ENCODE results near the gene PRICKLE2.

DNA sequence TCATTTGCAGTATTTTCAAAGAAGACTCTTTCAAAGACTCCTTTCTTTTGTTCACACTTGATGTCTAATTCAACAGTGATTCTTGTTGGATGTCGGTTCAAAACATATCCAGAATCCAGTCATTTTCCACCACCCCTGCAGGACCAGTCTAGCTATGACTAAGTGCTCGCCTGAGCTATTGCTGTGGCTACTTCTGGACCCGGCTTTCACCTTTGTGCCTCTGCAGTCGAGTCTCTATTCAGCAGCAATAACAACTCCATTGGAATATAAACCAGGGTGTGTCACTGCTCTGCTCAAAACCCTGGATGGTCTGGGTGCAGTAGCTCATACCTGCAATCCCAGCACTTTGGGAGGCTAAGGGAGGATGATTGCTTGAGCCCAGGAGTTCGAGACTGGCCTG, 55.0 kb downstream of the PRICKLE2 start:
- TF ChIP-seq, protein P1, sequence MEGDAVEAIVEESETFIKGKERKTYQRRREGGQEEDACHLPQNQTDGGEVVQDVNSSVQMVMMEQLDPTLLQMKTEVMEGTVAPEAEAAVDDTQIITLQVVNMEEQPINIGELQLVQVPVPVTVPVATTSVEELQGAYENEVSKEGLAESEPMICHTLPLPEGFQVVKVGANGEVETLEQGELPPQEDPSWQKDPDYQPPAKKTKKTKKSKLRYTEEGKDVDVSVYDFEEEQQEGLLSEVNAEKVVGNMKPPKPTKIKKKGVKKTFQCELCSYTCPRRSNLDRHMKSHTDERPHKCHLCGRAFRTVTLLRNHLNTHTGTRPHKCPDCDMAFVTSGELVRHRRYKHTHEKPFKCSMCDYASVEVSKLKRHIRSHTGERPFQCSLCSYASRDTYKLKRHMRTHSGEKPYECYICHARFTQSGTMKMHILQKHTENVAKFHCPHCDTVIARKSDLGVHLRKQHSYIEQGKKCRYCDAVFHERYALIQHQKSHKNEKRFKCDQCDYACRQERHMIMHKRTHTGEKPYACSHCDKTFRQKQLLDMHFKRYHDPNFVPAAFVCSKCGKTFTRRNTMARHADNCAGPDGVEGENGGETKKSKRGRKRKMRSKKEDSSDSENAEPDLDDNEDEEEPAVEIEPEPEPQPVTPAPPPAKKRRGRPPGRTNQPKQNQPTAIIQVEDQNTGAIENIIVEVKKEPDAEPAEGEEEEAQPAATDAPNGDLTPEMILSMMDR (IDR thresholded peaks at IDR 0.05; ENCODE audit: poor library complexity) = no peak
- TF ChIP-seq EZH2 (IDR thresholded peaks at IDR 0.05; ENCODE audit: borderline replicate concordance) = no peak

Data from hepatocyte (in vitro differentiated cells).